Measurements from ENCODE around the gene MYBPH. TPM values are rescaled to one million over a fixed set of nuclear protein-coding genes. Genes with fewer than 3 reads are reported as not detected.
A peak's percentile ranks its signal among the peaks of the same experiment; 100 is the strongest.

MYBPH gene
- total RNA-seq, 1 donor from 2014 or later: not detected

DNA sequence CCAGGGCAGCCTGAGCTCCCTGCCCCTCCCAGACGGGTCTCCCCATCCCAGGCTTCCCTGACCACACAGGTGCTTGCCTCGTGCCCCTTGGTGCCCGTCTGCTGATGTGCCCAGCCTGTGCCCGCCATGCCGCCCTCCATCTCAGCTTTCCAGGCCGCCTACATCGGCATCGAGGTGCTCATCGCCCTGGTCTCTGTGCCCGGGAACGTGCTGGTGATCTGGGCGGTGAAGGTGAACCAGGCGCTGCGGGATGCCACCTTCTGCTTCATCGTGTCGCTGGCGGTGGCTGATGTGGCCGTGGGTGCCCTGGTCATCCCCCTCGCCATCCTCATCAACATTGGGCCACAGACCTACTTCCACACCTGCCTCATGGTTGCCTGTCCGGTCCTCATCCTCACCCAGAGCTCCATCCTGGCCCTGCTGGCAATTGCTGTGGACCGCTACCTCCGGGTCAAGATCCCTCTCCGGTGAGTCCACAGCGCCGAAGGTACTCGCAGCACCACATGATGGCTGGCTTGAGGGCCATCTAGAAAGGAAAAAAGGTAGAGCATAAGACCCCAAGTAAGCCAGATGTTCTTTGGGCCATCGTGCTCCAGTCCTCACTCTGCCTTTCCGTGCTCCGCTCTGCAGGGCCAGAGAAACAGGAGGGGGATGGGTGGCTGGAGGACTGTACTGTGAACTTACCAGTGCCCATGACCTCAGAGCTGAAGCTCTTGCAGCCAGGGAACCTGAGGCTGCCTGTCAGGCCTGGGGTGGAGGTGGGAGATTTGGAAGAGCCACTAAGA, 46.7 kb downstream of the MYBPH start:
- Mint-ChIP-seq H3K4me1 (peaks cover 16% of the 10 kb centered on the region), H3K36me3 (ENCODE audit: low read depth) (no peaks in the 10 kb centered on the region)

DNA sequence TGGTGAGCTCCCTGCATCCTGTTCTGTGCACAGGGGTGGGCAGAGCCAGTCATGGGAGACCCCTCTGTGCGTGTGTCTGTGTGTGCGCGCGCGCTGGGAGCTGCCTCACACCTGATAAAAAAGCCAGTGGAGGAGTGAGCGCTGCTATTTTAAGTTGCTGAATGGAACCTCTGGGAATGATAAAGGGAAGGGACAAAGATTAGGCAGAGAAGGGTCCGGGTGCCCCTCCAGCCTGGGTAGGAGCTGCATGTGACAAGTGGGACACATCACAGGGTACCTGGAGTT, 47.3 kb downstream of the MYBPH start:
- H3K36me3 Mint-ChIP-seq (ENCODE audit: low read depth): no peaks in the 10 kb centered on the region
- TF ChIP-seq, protein P1, sequence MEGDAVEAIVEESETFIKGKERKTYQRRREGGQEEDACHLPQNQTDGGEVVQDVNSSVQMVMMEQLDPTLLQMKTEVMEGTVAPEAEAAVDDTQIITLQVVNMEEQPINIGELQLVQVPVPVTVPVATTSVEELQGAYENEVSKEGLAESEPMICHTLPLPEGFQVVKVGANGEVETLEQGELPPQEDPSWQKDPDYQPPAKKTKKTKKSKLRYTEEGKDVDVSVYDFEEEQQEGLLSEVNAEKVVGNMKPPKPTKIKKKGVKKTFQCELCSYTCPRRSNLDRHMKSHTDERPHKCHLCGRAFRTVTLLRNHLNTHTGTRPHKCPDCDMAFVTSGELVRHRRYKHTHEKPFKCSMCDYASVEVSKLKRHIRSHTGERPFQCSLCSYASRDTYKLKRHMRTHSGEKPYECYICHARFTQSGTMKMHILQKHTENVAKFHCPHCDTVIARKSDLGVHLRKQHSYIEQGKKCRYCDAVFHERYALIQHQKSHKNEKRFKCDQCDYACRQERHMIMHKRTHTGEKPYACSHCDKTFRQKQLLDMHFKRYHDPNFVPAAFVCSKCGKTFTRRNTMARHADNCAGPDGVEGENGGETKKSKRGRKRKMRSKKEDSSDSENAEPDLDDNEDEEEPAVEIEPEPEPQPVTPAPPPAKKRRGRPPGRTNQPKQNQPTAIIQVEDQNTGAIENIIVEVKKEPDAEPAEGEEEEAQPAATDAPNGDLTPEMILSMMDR (conservative IDR thresholded peaks at IDR 0.05): no peak
- no peak for DNase-seq (ENCODE audit: low read depth, low spot score)
- peaks cover 16% of the 10 kb centered on the region for H3K4me1 Mint-ChIP-seq
- peak overlapping the region; percentile 78 for H3K4me3 Mint-ChIP-seq
- H3K27me3 Mint-ChIP-seq (ENCODE audit: low read depth): peaks cover 58% of the 10 kb centered on the region
- H3K9me3 Mint-ChIP-seq: no peaks in the 10 kb centered on the region
- H3K27ac Mint-ChIP-seq (ENCODE audit: unreplicated experiment): no peak overlapping the region

More for the DNA sequence above, 46.7 kb downstream of the MYBPH start:
- Mint-ChIP-seq H3K27ac (ENCODE audit: unreplicated experiment) (no peak overlapping the region), H3K9me3 (no peaks in the 10 kb centered on the region), H3K27me3 (ENCODE audit: low read depth) (peaks cover 53% of the 10 kb centered on the region), H3K4me3 (peak overlapping the region; percentile 39)
- TF ChIP-seq, protein P1 (conservative IDR thresholded peaks at IDR 0.05): no peak
- no peak for DNase-seq (ENCODE audit: low read depth, low spot score)

DNA sequence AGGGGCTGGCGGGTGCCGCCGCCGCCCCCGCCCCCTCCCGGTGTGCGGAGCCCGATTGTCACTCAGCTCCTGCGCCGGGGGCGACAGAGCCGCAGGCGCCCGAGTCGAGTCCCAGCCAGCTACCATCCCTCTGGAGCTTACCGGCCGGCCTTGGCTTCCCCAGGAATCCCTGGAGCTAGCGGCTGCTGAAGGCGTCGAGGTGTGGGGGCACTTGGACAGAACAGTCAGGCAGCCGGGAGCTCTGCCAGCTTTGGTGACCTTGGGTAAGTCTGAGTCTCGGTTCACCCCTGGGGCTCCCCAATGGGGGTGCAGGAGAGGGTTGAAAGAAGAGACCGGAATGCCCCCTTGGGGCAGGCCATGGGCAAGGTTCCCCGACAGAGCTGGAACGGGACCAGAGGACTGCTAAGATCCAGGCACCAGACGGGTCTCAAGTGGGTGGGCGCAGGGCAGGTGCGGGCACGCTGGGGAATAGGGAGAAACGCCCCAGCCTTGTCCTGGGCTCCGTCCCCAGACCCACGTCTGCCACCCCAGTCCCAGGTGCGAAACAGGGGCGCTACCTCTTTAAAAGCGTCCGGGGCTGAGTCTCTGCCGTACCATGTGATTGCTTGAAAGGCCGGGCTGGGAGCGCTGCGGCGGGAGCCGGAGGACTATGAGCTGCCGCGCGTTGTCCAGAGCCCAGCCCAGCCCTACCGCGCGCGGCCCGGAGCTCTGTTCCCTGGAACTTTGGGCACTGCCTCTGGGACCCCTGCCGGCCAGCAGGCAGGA, 47.8 kb downstream of the MYBPH start, which contains the start of gene ADORA1:
Gene ADORA1 (plus strand): TSS at position 61 of the 765 bp plus-strand sequence. CDS start 1,116 bp downstream, outside the sequence.
- Mint-ChIP-seq H3K4me3 (peak within 1 kb of the TSS; percentile 78), H3K27ac (ENCODE audit: unreplicated experiment) (no peak within 1 kb of the TSS)

DNA sequence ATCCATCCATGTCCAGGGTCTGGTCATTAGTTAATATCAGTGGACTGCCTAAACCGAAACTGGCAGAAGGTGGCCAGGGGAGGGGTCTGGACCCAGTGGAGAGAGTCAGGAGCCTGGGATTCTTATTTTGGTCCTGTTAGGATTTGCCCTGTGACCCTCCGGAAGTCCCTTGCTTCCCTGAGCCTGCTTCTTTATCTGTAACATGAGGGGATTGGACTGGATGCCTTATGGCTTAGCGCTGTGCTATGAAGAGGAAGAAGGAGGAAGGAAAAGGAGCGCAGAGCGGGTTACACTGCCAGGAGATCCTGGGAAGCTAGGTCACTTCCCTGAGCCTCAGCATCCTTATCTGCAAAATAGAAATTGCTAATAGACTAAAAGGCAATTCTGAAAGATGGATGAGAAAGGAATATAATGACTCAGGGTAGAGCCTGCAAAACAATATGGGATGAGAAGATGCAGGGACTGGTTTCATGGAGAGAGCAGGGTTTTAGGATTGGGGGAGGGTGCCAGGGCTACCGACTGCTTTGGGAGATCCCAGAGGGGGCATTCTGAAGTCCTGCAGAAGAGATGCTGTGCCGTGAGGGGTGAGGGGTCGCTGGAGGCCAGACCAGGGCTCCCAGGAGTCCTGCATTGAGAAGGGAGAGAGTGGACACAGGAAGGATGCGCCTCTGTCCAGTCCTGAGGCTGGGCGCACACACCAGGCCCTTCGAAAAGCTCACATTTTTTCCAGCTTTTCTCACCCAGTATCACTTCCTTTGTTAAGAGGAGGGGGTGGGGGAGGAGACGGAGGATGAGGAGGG, 48.6 kb downstream of the MYBPH start:
- H3K27me3 Mint-ChIP-seq (ENCODE audit: low read depth): peaks cover 63% of the 10 kb centered on the region
- no peaks in the 10 kb centered on the region for H3K36me3 Mint-ChIP-seq (ENCODE audit: low read depth)

More for the DNA sequence above, 47.8 kb downstream of the MYBPH start, which contains the start of gene ADORA1:
- Mint-ChIP-seq H3K36me3 (ENCODE audit: low read depth) (no peaks in the 10 kb centered on the region), H3K9me3 (no peaks in the 10 kb centered on the region), H3K27me3 (ENCODE audit: low read depth) (peaks cover 59% of the 10 kb centered on the region), H3K4me1 (peaks cover 16% of the 10 kb centered on the region)
- TF ChIP-seq, protein P1 (conservative IDR thresholded peaks at IDR 0.05): peak; percentile 40
- DNase-seq (ENCODE audit: low read depth, low spot score): peak; percentile 48

More for the DNA sequence above, 48.6 kb downstream of the MYBPH start:
- H3K27ac Mint-ChIP-seq (ENCODE audit: unreplicated experiment): no peak overlapping the region
- H3K4me1 Mint-ChIP-seq: peaks cover 16% of the 10 kb centered on the region
- peak overlapping the region; percentile 68 for H3K4me3 Mint-ChIP-seq
- no peaks in the 10 kb centered on the region for H3K9me3 Mint-ChIP-seq
- TF ChIP-seq, protein P1 (conservative IDR thresholded peaks at IDR 0.05): no peak
- no peak for DNase-seq (ENCODE audit: low read depth, low spot score)

Data from neural crest cell (in vitro differentiated cells).